HepG2 (cell line): ENCODE measurements around the gene PLA2G4F. TPM values are rescaled to one million over a fixed set of nuclear protein-coding genes. Genes with fewer than 3 reads are reported as not detected.
A peak's percentile ranks its signal among the peaks of the same experiment; 100 is the strongest.

ENCODE experiments used
- ATM ChIP-seq: fragments of 450-650 bp; IDR thresholded peaks from 2 replicates; pipeline ENCODE4 v1.7.1; 2017; ENCODE audit warnings: mild to moderate bottlenecking, borderline replicate concordance
- CENPT ChIP-seq: sonication (generic); formaldehyde crosslinking; IDR thresholded peaks from 2 replicates; pipeline ENCODE4 v1.8.0; 2022; ENCODE audit warnings: low read depth, mild to moderate bottlenecking, moderate library complexity, missing genetic modification reagents
- CREB1 ChIP-seq, 2 experiments: fragments of 450-650 bp in 1 of 2; IDR thresholded peaks; 2 replicates each; pipeline ENCODE4 v1.6.1; 2016 to 2017; ENCODE audit warnings: control low read depth in 1 of 2, mild to moderate bottlenecking in 1 of 2, missing compliant biosample characterization in 1 of 2, missing genetic modification characterization in 1 of 2
- EED ChIP-seq: sonication (generic); formaldehyde crosslinking; IDR thresholded peaks from 2 replicates; pipeline ENCODE4 v1.5.0; 2020; ENCODE audit warnings: mild to moderate bottlenecking, missing genetic modification reagents
- FOSL1 ChIP-seq: sonication (generic); formaldehyde crosslinking; IDR thresholded peaks from 2 replicates; pipeline ENCODE4 v1.9.0; 2021; ENCODE audit warnings: missing genetic modification reagents, borderline replicate concordance
- FOXK2 ChIP-seq: fragments of 450-650 bp; IDR thresholded peaks from 2 replicates; pipeline ENCODE4 v1.6.1; 2016
- KAT8 ChIP-seq: IDR thresholded peaks from 2 replicates; pipeline ENCODE4 v1.6.1; 2016; ENCODE audit warnings: missing genetic modification reagents, missing compliant biosample characterization
- NFYB ChIP-seq: sonication (generic); formaldehyde crosslinking; IDR thresholded peaks from 2 replicates; pipeline ENCODE4 v1.4.0; 2020; ENCODE audit warnings: missing genetic modification reagents
- SETDB1 ChIP-seq: sonication (generic); formaldehyde crosslinking; IDR thresholded peaks from 2 replicates; pipeline ENCODE4 v1.5.1; 2020; ENCODE audit warnings: missing genetic modification reagents, mild to moderate bottlenecking, borderline replicate concordance
- TEAD2 ChIP-seq: sonication (generic); formaldehyde crosslinking; IDR thresholded peaks from 2 replicates; pipeline ENCODE4 v1.9.0; 2021; ENCODE audit warnings: missing genetic modification reagents
- YY1 ChIP-seq: IDR thresholded peaks from 2 replicates; pipeline ENCODE4 v1.6.1; 2011; ENCODE audit warnings: low read length, low read depth, moderate library complexity, mild to moderate bottlenecking; ENCODE audit not compliant: insufficient read depth, insufficient replicate concordance
- ZBTB38 ChIP-seq: sonication (generic); formaldehyde crosslinking; IDR thresholded peaks from 2 replicates; pipeline ENCODE4 v1.5.1; 2020; ENCODE audit warnings: mild to moderate bottlenecking, missing genetic modification reagents
- ZNF224 ChIP-seq: sonication (generic); formaldehyde crosslinking; IDR thresholded peaks from 2 replicates; pipeline ENCODE4 v1.5.0; 2020; ENCODE audit warnings: mild to moderate bottlenecking, missing genetic modification reagents
- ZNF317 ChIP-seq: sonication (generic); formaldehyde crosslinking; IDR thresholded peaks from 2 replicates; pipeline ENCODE4 v1.5.0; 2020; ENCODE audit warnings: mild to moderate bottlenecking, missing genetic modification reagents
- ZNF883 ChIP-seq: sonication (generic); formaldehyde crosslinking; IDR thresholded peaks from 2 replicates; pipeline ENCODE4 v1.5.1; 2020; ENCODE audit warnings: mild to moderate bottlenecking, missing genetic modification reagents; ENCODE audit errors: not compliant biosample characterization
- polyA plus RNA-seq, 8 experiments: library from polyadenylated mRNA; depleted of rRNA in 3 of 8; stranded (reverse) in 7 of 8; unstranded in 1 of 8; fragments of >200 nt; fragmentation: Illumina TruSeq in 4 of 8; extraction: Trizol in 4 of 8; gene quantifications; 2 replicates each; pipeline versions ENCODE4 v1.2.1 to v1.2.3, GENCODE V29; 2011 to 2016; ENCODE audit warnings: low read depth in 4 of 8, missing spikeins in 1 of 8, mixed read lengths in 1 of 8; ENCODE audit not compliant: insufficient read depth in 1 of 8
- total RNA-seq, 5 experiments: library from RNA; depleted of rRNA; stranded (reverse); fragments of >200 nt; fragmentation: Illumina TruSeq; extraction: Trizol; gene quantifications; 2 replicates each; pipeline ENCODE4 v1.2.3, GENCODE V29; 2016; ENCODE audit warnings: low read depth in 1 of 5
- TF ChIP-seq, protein P1 (sequence below): sonication (generic); formaldehyde crosslinking; IDR thresholded peaks from 2 replicates; pipeline ENCODE4 v1.4.0; 2020; ENCODE audit warnings: missing genetic modification reagents
- TF ChIP-seq, protein P2 (sequence below): sonication (generic); formaldehyde crosslinking; IDR thresholded peaks from 2 replicates; pipeline ENCODE4 v1.9.0; 2022; ENCODE audit warnings: low read depth, missing genetic modification reagents
- TF ChIP-seq, protein P3 (sequence below): sonication (generic); formaldehyde crosslinking; IDR thresholded peaks from 2 replicates; pipeline ENCODE4 v1.5.0; 2020; ENCODE audit warnings: mild to moderate bottlenecking, missing genetic modification reagents

The PLA2G4F gene
- total and polyA plus RNA-seq, 2 of the 13 experiments (the other 11 are each of a cell fraction or from before 2014, with no cell fraction given): 0.07 TPM; not detected in 1

DNA sequence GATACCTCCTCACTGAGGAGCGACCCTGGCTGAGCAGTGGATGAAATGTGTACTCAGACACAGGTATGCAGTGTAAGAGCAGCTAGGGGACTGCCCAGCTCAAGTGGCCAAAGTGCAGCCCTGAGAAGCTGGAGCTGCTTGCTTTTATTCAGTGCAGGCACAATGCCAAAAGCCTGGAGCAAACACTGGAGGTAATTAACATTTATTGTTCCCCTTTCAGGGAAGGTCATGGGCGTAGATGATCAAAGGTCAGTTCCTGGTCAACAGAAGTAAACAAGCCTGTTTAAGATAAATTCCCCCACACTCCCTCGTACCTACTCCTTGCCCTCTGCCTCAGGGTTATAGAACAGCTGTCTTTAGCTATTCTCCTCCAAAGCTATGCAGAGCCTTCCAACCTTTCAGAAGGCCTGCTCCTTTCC is 17.5 kb downstream of the PLA2G4F start (continued):
- no peak for TF ChIP-seq ATM
- TF ChIP-seq CENPT (CRISPR knock-in tag): no peak
- no peak for TF ChIP-seq NFYB
- TF ChIP-seq ZNF317 (CRISPR knock-in tag): peak; percentile 77
- peak; percentile 99 for TF ChIP-seq SETDB1 (CRISPR knock-in tag)
- TF ChIP-seq ZBTB38 (CRISPR knock-in tag): no peak
- TF ChIP-seq CREB1 (IDR thresholded peaks at IDR 0.05): no peak
- peak; percentile 58; the same call in 1 of the 2 replicates for TF ChIP-seq CREB1 (CRISPR knock-in tag; IDR thresholded peaks at IDR 0.05)
- TF ChIP-seq EED (CRISPR knock-in tag): no peak
- peak; percentile 62; the same call in 1 of the 2 replicates for TF ChIP-seq KAT8
- TF ChIP-seq, protein P1, sequence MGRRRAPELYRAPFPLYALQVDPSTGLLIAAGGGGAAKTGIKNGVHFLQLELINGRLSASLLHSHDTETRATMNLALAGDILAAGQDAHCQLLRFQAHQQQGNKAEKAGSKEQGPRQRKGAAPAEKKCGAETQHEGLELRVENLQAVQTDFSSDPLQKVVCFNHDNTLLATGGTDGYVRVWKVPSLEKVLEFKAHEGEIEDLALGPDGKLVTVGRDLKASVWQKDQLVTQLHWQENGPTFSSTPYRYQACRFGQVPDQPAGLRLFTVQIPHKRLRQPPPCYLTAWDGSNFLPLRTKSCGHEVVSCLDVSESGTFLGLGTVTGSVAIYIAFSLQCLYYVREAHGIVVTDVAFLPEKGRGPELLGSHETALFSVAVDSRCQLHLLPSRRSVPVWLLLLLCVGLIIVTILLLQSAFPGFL (CRISPR knock-in tag): no peak
- no peak for TF ChIP-seq TEAD2 (CRISPR knock-in tag)
- peak; percentile 28 for TF ChIP-seq YY1
- no peak for TF ChIP-seq FOSL1 (CRISPR knock-in tag)
- TF ChIP-seq ZNF224 (CRISPR knock-in tag): no peak
- TF ChIP-seq FOXK2: peak; percentile 72
- no peak for TF ChIP-seq ZNF883 (CRISPR knock-in tag)
- TF ChIP-seq, protein P2, sequence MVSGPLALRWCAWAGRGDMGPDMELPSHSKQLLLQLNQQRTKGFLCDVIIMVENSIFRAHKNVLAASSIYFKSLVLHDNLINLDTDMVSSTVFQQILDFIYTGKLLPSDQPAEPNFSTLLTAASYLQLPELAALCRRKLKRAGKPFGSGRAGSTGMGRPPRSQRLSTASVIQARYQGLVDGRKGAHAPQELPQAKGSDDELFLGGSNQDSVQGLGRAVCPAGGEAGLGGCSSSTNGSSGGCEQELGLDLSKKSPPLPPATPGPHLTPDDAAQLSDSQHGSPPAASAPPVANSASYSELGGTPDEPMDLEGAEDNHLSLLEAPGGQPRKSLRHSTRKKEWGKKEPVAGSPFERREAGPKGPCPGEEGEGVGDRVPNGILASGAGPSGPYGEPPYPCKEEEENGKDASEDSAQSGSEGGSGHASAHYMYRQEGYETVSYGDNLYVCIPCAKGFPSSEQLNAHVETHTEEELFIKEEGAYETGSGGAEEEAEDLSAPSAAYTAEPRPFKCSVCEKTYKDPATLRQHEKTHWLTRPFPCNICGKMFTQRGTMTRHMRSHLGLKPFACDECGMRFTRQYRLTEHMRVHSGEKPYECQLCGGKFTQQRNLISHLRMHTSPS (CRISPR knock-in tag): peak; percentile 48; the same call in 1 of the 2 replicates
- TF ChIP-seq, protein P3, sequence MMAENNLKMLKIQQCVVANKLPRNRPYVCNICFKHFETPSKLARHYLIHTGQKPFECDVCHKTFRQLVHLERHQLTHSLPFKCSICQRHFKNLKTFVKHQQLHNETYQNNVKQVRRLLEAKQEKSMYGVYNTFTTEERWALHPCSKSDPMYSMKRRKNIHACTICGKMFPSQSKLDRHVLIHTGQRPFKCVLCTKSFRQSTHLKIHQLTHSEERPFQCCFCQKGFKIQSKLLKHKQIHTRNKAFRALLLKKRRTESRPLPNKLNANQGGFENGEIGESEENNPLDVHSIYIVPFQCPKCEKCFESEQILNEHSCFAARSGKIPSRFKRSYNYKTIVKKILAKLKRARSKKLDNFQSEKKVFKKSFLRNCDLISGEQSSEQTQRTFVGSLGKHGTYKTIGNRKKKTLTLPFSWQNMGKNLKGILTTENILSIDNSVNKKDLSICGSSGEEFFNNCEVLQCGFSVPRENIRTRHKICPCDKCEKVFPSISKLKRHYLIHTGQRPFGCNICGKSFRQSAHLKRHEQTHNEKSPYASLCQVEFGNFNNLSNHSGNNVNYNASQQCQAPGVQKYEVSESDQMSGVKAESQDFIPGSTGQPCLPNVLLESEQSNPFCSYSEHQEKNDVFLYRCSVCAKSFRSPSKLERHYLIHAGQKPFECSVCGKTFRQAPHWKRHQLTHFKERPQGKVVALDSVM (CRISPR knock-in tag): no peak
